Measurements from ENCODE around the gene ILDR1.

Gene ILDR1

GRCh38 chr3:122066331-122067213 lies 44.5 kb upstream of the ILDR1 start:
- Histone ChIP-seq H3K4me2 (ENCODE audit: low read depth, low read length, poor library complexity, severe bottlenecking) (peak overlapping the region; percentile 50), H2AFZ (ENCODE audit: low read depth, low read length, severe bottlenecking) (no peak overlapping the region), H3K9ac (ENCODE audit: low read length) (peak overlapping the region; percentile 23), H3F3A (ENCODE audit: insufficient read depth) (peaks cover 27% of the 10 kb centered on the region; the same call in 1 of the 2 replicates), H3K27ac (ENCODE audit: low read depth, low read length) (peak overlapping the region; percentile 68), H3K36me3 (ENCODE audit: low read length) (no peaks in the 10 kb centered on the region), H3K79me2 (ENCODE audit: insufficient read depth, low read length) (peaks cover 52% of the 10 kb centered on the region; the same call in 1 of the 2 replicates), H3K27me3 (ENCODE audit: low read length) (no peaks in the 10 kb centered on the region), H3K4me3 (ENCODE audit: insufficient read depth, low read length, poor library complexity, severe bottlenecking) (peak overlapping the region; percentile 5), H3K9me3 (ENCODE audit: insufficient read depth, low read length) (no peaks in the 10 kb centered on the region), H4K20me1 (ENCODE audit: low read depth, low read length) (no peaks in the 10 kb centered on the region), H3K9me2 (replicated peaks; ENCODE audit: insufficient read depth, low read length) (no peaks in the 10 kb centered on the region)
- TF ChIP-seq EZH2phosphoT487 (conservative IDR thresholded peaks at IDR 0.05; ENCODE audit: low read length) (no peak), CTCF (IDR thresholded peaks at IDR 0.05; ENCODE audit: insufficient read depth, low read length, poor library complexity, severe bottlenecking) (no peak)

GRCh38 chr3:122064326-122064725 lies 42.3 kb upstream of the ILDR1 start:
- Histone ChIP-seq H3K9ac (ENCODE audit: low read length) (no peak overlapping the region), H3K27ac (ENCODE audit: low read depth, low read length) (no peak overlapping the region; the same call in 1 of the 2 replicates)

GRCh38 chr3:122063908-122064307 lies 41.9 kb upstream of the ILDR1 start:
- Histone ChIP-seq H3K4me2 (ENCODE audit: low read depth, low read length, poor library complexity, severe bottlenecking) (peak overlapping the region; percentile 12), H3K79me2 (ENCODE audit: insufficient read depth, low read length) (peaks cover 70% of the 10 kb centered on the region; the same call in 1 of the 2 replicates)

More at GRCh38 chr3:122064326-122064725, 42.3 kb upstream of the ILDR1 start:
- Histone ChIP-seq H3K27me3 (ENCODE audit: low read length) (no peaks in the 10 kb centered on the region), H3K4me3 (ENCODE audit: insufficient read depth, low read length, poor library complexity, severe bottlenecking) (no peak overlapping the region), H4K20me1 (ENCODE audit: low read depth, low read length) (no peaks in the 10 kb centered on the region), H2AFZ (ENCODE audit: low read depth, low read length, severe bottlenecking) (no peak overlapping the region), H3K79me2 (ENCODE audit: insufficient read depth, low read length) (peaks cover 68% of the 10 kb centered on the region; the same call in 1 of the 2 replicates), H3K4me2 (ENCODE audit: low read depth, low read length, poor library complexity, severe bottlenecking) (no peak overlapping the region), H3K9me3 (ENCODE audit: insufficient read depth, low read length) (no peaks in the 10 kb centered on the region), H3K9me2 (replicated peaks; ENCODE audit: insufficient read depth, low read length) (no peaks in the 10 kb centered on the region), H3F3A (ENCODE audit: insufficient read depth) (peaks cover 27% of the 10 kb centered on the region; the same call in 1 of the 2 replicates), H3K36me3 (ENCODE audit: low read length) (no peaks in the 10 kb centered on the region)
- no peak for TF ChIP-seq EZH2phosphoT487 (conservative IDR thresholded peaks at IDR 0.05; ENCODE audit: low read length)
- TF ChIP-seq CTCF (IDR thresholded peaks at IDR 0.05; ENCODE audit: insufficient read depth, low read length, poor library complexity, severe bottlenecking): no peak

More at GRCh38 chr3:122063908-122064307, 41.9 kb upstream of the ILDR1 start:
- Histone ChIP-seq H3F3A (ENCODE audit: insufficient read depth) (peaks cover 27% of the 10 kb centered on the region; the same call in 1 of the 2 replicates), H3K27ac (ENCODE audit: low read depth, low read length) (no peak overlapping the region; the same call in 1 of the 2 replicates), H2AFZ (ENCODE audit: low read depth, low read length, severe bottlenecking) (no peak overlapping the region), H3K36me3 (ENCODE audit: low read length) (no peaks in the 10 kb centered on the region), H3K9me2 (replicated peaks; ENCODE audit: insufficient read depth, low read length) (no peaks in the 10 kb centered on the region), H3K4me3 (ENCODE audit: insufficient read depth, low read length, poor library complexity, severe bottlenecking) (no peak overlapping the region), H3K9me3 (ENCODE audit: insufficient read depth, low read length) (no peaks in the 10 kb centered on the region), H3K27me3 (ENCODE audit: low read length) (no peaks in the 10 kb centered on the region), H4K20me1 (ENCODE audit: low read depth, low read length) (no peaks in the 10 kb centered on the region), H3K9ac (ENCODE audit: low read length) (no peak overlapping the region)
- no peak for TF ChIP-seq EZH2phosphoT487 (conservative IDR thresholded peaks at IDR 0.05; ENCODE audit: low read length)
- TF ChIP-seq CTCF (IDR thresholded peaks at IDR 0.05; ENCODE audit: insufficient read depth, low read length, poor library complexity, severe bottlenecking): no peak
